Body of pancreas (tissue), 4 donors: ENCODE measurements around the gene COL24A1. TPM values are rescaled to one million over a fixed set of nuclear protein-coding genes. Genes with fewer than 3 reads are reported as not detected.

ENCODE experiments used
- ATAC-seq: fragments of 150-250 bp; one replicate; pipeline ENCODE4 v1.9.1; 2016
- DNase-seq, 4 donors: peaks; one replicate each; pipeline ENCODE4 v3.0.0-alpha.2; 2019
- H3K27ac ChIP-seq, 4 donors: fragments of 200-600 bp; sonication (generic); 1 replicate in 3 of 4; 2 replicates in 1 of 4; pipeline versions ENCODE4 v1.5.1 to v1.6.1; 2016 to 2019; ENCODE audit warnings: mild to moderate bottlenecking in 1 of 4, mixed read lengths in 1 of 4, moderate library complexity in 1 of 4
- H3K27me3 ChIP-seq, 2 donors: fragments of 200-600 bp; sonication (generic); one replicate each; pipeline ENCODE4 v1.6.0; 2016; ENCODE audit warnings: mild to moderate bottlenecking in 1 of 2
- H3K36me3 ChIP-seq, 2 donors: fragments of 200-600 bp; sonication (generic); replicated peaks in 1 of 2; 2 replicates each; pipeline ENCODE4 v1.5.1; 2016; ENCODE audit warnings: low read depth in 2 of 2; ENCODE audit not compliant: insufficient read depth in 1 of 2
- H3K4me1 ChIP-seq: fragments of 200-600 bp; sonication (generic); one replicate; pipeline ENCODE4 v1.6.0; 2016
- H3K4me3 ChIP-seq, 2 donors: fragments of 200-600 bp; sonication (generic); 1 replicate in 1 of 2; 2 replicates in 1 of 2; pipeline ENCODE4 v1.5.1; 2016 to 2019
- H3K9me3 ChIP-seq, 3 donors: fragments of 200-600 bp; sonication (generic); 1 replicate in 2 of 3; 2 replicates in 1 of 3; pipeline ENCODE4 v1.5.1; 2016
- POLR2A ChIP-seq, 3 donors: fragments of 450-650 bp; IDR thresholded peaks; one replicate each; pipeline ENCODE4 v1.6.1; 2016; ENCODE audit warnings: antibody characterized with exemption in 3 of 3, mild to moderate bottlenecking in 2 of 3
- WGBS, 2 donors: methylation state at CpG; one replicate each; pipeline ENCODE4 v1.1.5; 2017; 5-methylcytosine and 5-hydroxymethylcytosine counted together
- intact Hi-C: fragments of 100-400 bp; cut with DNase I; formaldehyde crosslinking; loops from one replicate; pipeline ENCODE4 v1.15.1; 2023
- total RNA-seq, 2 donors: library from RNA; depleted of rRNA; stranded (reverse); fragments of >200 nt; gene quantifications; one replicate each; pipeline ENCODE4 v1.1.0, GENCODE V29; 2016
- TF ChIP-seq, protein P1 (sequence below), 7 experiments: fragments of 450-650 bp in 4 of 7; fragments of 200-600 bp in 3 of 7; sonication (generic) in 3 of 7; IDR thresholded peaks; one replicate each; pipeline ENCODE4 v1.5.1; 2016 to 2019; ENCODE audit warnings: antibody characterized with exemption in 7 of 7

The COL24A1 gene
- total RNA-seq, 2 donors from 2014 or later, result under 0.01 TPM; not detected in 1

DNA sequence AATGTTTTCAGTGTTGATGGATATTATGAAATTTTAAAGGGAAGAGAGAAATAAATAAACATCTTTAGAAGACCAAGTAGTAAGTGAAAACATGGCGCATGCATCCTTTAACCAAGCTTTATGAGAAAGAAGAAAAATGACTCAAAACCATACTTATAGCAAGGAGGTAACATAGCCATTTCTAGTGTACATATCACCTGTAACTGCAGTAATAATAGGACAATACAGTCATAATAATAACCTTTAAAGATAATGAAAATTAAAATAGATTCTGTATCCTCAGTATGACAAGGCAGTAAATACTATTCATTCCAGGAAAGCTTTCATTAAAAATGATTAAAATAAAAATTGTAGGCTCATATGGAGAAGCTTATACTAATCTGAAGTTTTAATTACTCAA lies 141.2 kb downstream of the COL24A1 start:
- no peaks in the 10 kb centered on the region for H3K36me3 ChIP-seq
- no peaks in the 10 kb centered on the region for H3K27me3 ChIP-seq
- 76 to 79% methylated on average over 1 of the region's 1 CpG for WGBS, 2 donors
- H3K9me3 ChIP-seq, result no peaks in the 10 kb centered on the region
- no peak overlapping the region for H3K27ac ChIP-seq
- ATAC-seq (no peak), DNase-seq (no peak)
- H3K4me3 ChIP-seq, result no peak overlapping the region
- TF ChIP-seq POLR2A (IDR thresholded peaks at IDR 0.05), result no peak
- TF ChIP-seq, protein P1, sequence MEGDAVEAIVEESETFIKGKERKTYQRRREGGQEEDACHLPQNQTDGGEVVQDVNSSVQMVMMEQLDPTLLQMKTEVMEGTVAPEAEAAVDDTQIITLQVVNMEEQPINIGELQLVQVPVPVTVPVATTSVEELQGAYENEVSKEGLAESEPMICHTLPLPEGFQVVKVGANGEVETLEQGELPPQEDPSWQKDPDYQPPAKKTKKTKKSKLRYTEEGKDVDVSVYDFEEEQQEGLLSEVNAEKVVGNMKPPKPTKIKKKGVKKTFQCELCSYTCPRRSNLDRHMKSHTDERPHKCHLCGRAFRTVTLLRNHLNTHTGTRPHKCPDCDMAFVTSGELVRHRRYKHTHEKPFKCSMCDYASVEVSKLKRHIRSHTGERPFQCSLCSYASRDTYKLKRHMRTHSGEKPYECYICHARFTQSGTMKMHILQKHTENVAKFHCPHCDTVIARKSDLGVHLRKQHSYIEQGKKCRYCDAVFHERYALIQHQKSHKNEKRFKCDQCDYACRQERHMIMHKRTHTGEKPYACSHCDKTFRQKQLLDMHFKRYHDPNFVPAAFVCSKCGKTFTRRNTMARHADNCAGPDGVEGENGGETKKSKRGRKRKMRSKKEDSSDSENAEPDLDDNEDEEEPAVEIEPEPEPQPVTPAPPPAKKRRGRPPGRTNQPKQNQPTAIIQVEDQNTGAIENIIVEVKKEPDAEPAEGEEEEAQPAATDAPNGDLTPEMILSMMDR (IDR thresholded peaks at IDR 0.05), result no peak
- intact Hi-C loops, result no loop called here
- no peaks in the 10 kb centered on the region for H3K4me1 ChIP-seq

GRCh38 chr1:86000601-86001000 lies 156.0 kb downstream of the COL24A1 start:
- ATAC-seq (no peak), DNase-seq (no peak)
- intact Hi-C loops, result no loop called here
- Histone ChIP-seq H3K27me3 (no peaks in the 10 kb centered on the region), H3K36me3 (no peaks in the 10 kb centered on the region), H3K27ac (no peak overlapping the region), H3K4me3 (no peak overlapping the region), H3K4me1 (no peaks in the 10 kb centered on the region), H3K9me3 (no peaks in the 10 kb centered on the region)
- no peak for TF ChIP-seq POLR2A (IDR thresholded peaks at IDR 0.05)
- TF ChIP-seq, protein P1 (IDR thresholded peaks at IDR 0.05), result no peak
- 19 to 33% methylated on average over 1 of the region's 1 CpG for WGBS, 2 donors

- no peaks in the 10 kb centered on the region for H3K4me1 ChIP-seq
- no peaks in the 10 kb centered on the region for H3K36me3 ChIP-seq
- H3K9me3 ChIP-seq, result no peaks in the 10 kb centered on the region
- H3K27ac ChIP-seq, result no peak overlapping the region
- ATAC-seq, result no peak
- H3K4me3 ChIP-seq, result no peak overlapping the region
- intact Hi-C loops, result no loop called here
- no peak for TF ChIP-seq POLR2A (IDR thresholded peaks at IDR 0.05)
- TF ChIP-seq, protein P1 (IDR thresholded peaks at IDR 0.05), result no peak
- WGBS, 2 donors, result 54 to 64% methylated on average over 4 of the region's 4 CpGs
- no peak for DNase-seq
- no peaks in the 10 kb centered on the region for H3K27me3 ChIP-seq
Measured at GRCh38 chr1:85998105-85998855, 158.3 kb downstream of the COL24A1 start.

GRCh38 chr1:85992791-85993190 lies 163.8 kb downstream of the COL24A1 start:
- Histone ChIP-seq H3K36me3 (no peaks in the 10 kb centered on the region), H3K4me1 (no peaks in the 10 kb centered on the region), H3K4me3 (no peak overlapping the region), H3K9me3 (no peaks in the 10 kb centered on the region), H3K27me3 (no peaks in the 10 kb centered on the region), H3K27ac (no peak overlapping the region)
- 6 to 8% methylated on average over 2 of the region's 2 CpGs for WGBS, 2 donors
- intact Hi-C loops, result no loop called here
- DNase-seq, result no peak
- ATAC-seq, result no peak
- TF ChIP-seq, protein P1 (IDR thresholded peaks at IDR 0.05), result no peak
- TF ChIP-seq POLR2A (IDR thresholded peaks at IDR 0.05), result no peak

DNA sequence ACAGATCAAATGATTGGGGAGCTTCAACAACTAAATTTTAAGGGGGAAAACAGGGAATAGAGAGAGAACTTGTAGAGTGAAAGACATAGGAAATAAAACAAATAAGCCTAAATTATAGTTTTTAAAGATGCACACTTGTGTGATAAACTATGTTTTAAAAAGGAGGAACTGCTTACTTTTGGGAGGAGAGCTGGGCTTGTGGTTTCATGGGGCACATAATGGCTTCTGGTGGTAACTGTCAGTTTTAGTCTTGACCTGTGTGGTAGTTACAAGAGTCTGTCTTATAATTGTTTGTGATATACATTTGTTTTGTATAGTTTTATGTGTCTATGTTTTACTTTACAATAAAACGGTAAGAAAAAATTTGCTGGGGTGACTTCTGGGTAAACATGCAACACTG lies 165.3 kb downstream of the COL24A1 start:
- no peak for ATAC-seq
- TF ChIP-seq, protein P1 (IDR thresholded peaks at IDR 0.05), result no peak
- no peak for TF ChIP-seq POLR2A (IDR thresholded peaks at IDR 0.05)
- no peak for DNase-seq
- 55 to 74% methylated on average over 1 of the region's 1 CpG for WGBS, 2 donors
- H3K27me3 ChIP-seq, result no peaks in the 10 kb centered on the region
- no peaks in the 10 kb centered on the region for H3K36me3 ChIP-seq
- intact Hi-C loops, result no loop called here
- H3K4me3 ChIP-seq, result no peak overlapping the region
- no peak overlapping the region for H3K27ac ChIP-seq
- H3K9me3 ChIP-seq, result no peaks in the 10 kb centered on the region
- no peaks in the 10 kb centered on the region for H3K4me1 ChIP-seq
